ENCODE results near the gene CEP68.

- TF ChIP-seq CTCF (conservative IDR thresholded peaks at IDR 0.05; ENCODE audit: low read length): no peak
- TF ChIP-seq EZH2phosphoT487 (IDR thresholded peaks at IDR 0.05; ENCODE audit: borderline replicate concordance): no peak
Observed at GRCh38 chr2:65120990-65121693, 64.9 kb downstream of the CEP68 start.
